Neural cell (in vitro differentiated cells): ENCODE data around the gene KRTAP5-4. TPM values are rescaled to one million over a fixed set of nuclear protein-coding genes. Genes with fewer than 3 reads are reported as not detected.

Experiments used
- H2AFZ ChIP-seq: fragments of 200-600, 300-800 bp; sonication (generic), shearing (Covaris generic); 2 replicates; pipeline ENCODE4 v1.6.0; 2014; ENCODE audit warnings: low read depth, mild to moderate bottlenecking, antibody characterized with exemption, low read length, moderate library complexity
- H3F3A ChIP-seq: fragments of 200-600 bp; shearing (Covaris generic); 2 replicates; pipeline ENCODE4 v1.6.1; 2016; ENCODE audit warnings: mild to moderate bottlenecking, moderate library complexity, mixed read lengths, antibody characterized with exemption, low read length; ENCODE audit not compliant: insufficient read depth, poor library complexity, severe bottlenecking
- H3K27ac ChIP-seq: fragments of 200-600, 300-800 bp; sonication (generic), shearing (Covaris generic); 2 replicates; pipeline ENCODE4 v1.5.1; 2014; ENCODE audit warnings: mild to moderate bottlenecking, low read length, moderate library complexity
- H3K27me3 ChIP-seq: fragments of 300-800, 200-600 bp; sonication (generic), shearing (Covaris generic); 2 replicates; pipeline ENCODE4 v1.6.0; 2014; ENCODE audit warnings: mild to moderate bottlenecking, low read depth, low read length, moderate library complexity; ENCODE audit not compliant: insufficient read depth
- H3K36me3 ChIP-seq: fragments of 300-800, 200-600 bp; sonication (generic), shearing (Covaris generic); 2 replicates; pipeline ENCODE4 v1.5.1; 2014; ENCODE audit warnings: mild to moderate bottlenecking, antibody characterized with exemption, low read length, moderate library complexity; ENCODE audit not compliant: insufficient read depth
- H3K4me2 ChIP-seq: fragments of 300-800, 200-600 bp; sonication (generic), shearing (Covaris generic); 2 replicates; pipeline ENCODE4 v1.6.0; 2014; ENCODE audit warnings: mild to moderate bottlenecking, low read length
- H3K4me3 ChIP-seq: fragments of 300-800, 200-600 bp; sonication (generic), shearing (Covaris generic); 2 replicates; pipeline ENCODE4 v1.5.1; 2014; ENCODE audit warnings: mild to moderate bottlenecking, low read length, moderate library complexity
- H3K79me2 ChIP-seq: fragments of 200-600 bp; shearing (Covaris generic); replicated peaks from 2 replicates; pipeline ENCODE4 v1.6.0; 2014; ENCODE audit warnings: mild to moderate bottlenecking, low read length, moderate library complexity; ENCODE audit not compliant: insufficient read depth
- H3K9ac ChIP-seq: fragments of 300-800, 200-600 bp; sonication (generic), shearing (Covaris generic); 2 replicates; pipeline ENCODE4 v1.6.1; 2016; ENCODE audit warnings: mild to moderate bottlenecking, low read length, mixed read lengths
- H3K9me2 ChIP-seq: fragments of 200-600 bp; shearing (Covaris generic); 2 replicates; pipeline ENCODE4 v1.6.1; 2016; ENCODE audit warnings: mild to moderate bottlenecking, low read length, mixed read lengths; ENCODE audit not compliant: insufficient read depth
- H3K9me3 ChIP-seq: fragments of 200-600, 300-800 bp; sonication (generic), shearing (Covaris generic); 2 replicates; pipeline ENCODE4 v1.6.1; 2016; ENCODE audit warnings: mild to moderate bottlenecking, mixed run types, low read length, moderate library complexity, mixed read lengths
- H4K20me1 ChIP-seq: fragments of 200-600 bp; shearing (Covaris generic); 2 replicates; pipeline ENCODE4 v1.6.1; 2016; ENCODE audit warnings: mild to moderate bottlenecking, mixed run types; ENCODE audit not compliant: insufficient read depth
- CTCF ChIP-seq: fragments of 450-650 bp; IDR thresholded peaks from 2 replicates; pipeline ENCODE4 v1.5.1; 2014; ENCODE audit warnings: antibody characterized with exemption, mild to moderate bottlenecking, moderate library complexity; ENCODE audit not compliant: poor library complexity, severe bottlenecking
- EP300 ChIP-seq: fragments of 450-650 bp; conservative IDR thresholded peaks from 2 replicates; pipeline ENCODE4 v1.6.1; 2014; ENCODE audit warnings: antibody characterized with exemption, mild to moderate bottlenecking, moderate library complexity; ENCODE audit not compliant: poor library complexity, severe bottlenecking
- EZH2 ChIP-seq: fragments of 200-600, 300-800 bp; shearing (Covaris generic), sonication (generic); IDR thresholded peaks from 2 replicates; pipeline ENCODE4 v1.6.1; 2014; ENCODE audit warnings: antibody characterized with exemption, low read length, borderline replicate concordance, mild to moderate bottlenecking; ENCODE audit not compliant: insufficient read depth, poor library complexity, severe bottlenecking
- MXI1 ChIP-seq: fragments of 450-650 bp; conservative IDR thresholded peaks from 2 replicates; pipeline ENCODE4 v1.6.1; 2014; ENCODE audit warnings: antibody characterized with exemption, mild to moderate bottlenecking; ENCODE audit not compliant: poor library complexity, severe bottlenecking
- POLR2AphosphoS5 ChIP-seq: IDR thresholded peaks from 2 replicates; pipeline ENCODE4 v1.6.1; 2012
- RAD21 ChIP-seq: fragments of 450-650 bp; conservative IDR thresholded peaks from 2 replicates; pipeline ENCODE4 v1.6.1; 2014; ENCODE audit warnings: antibody characterized with exemption, mild to moderate bottlenecking, moderate library complexity
- REST ChIP-seq: IDR thresholded peaks from 2 replicates; pipeline ENCODE4 v1.6.1; 2012; ENCODE audit warnings: borderline replicate concordance
- SMC3 ChIP-seq: fragments of 450-650 bp; conservative IDR thresholded peaks from 2 replicates; pipeline ENCODE4 v1.6.1; 2014; ENCODE audit warnings: antibody characterized with exemption, mild to moderate bottlenecking, moderate library complexity; ENCODE audit not compliant: poor library complexity
- TAF1 ChIP-seq: IDR thresholded peaks from 2 replicates; pipeline ENCODE4 v1.6.1; 2012; ENCODE audit warnings: low read depth
- polyA minus RNA-seq: library from RNA; depleted of rRNA, polyadenylated mRNA; stranded (reverse); fragments of >200 nt; gene quantifications from 2 replicates; pipeline ENCODE4 v1.2.3, GENCODE V29; 2014
- polyA plus RNA-seq: library from polyadenylated mRNA; depleted of rRNA; stranded (reverse); fragments of >200 nt; gene quantifications from 2 replicates; pipeline ENCODE4 v1.2.3, GENCODE V29; 2014

KRTAP5-4 gene
- not detected in 2 replicates for polyA plus RNA-seq
- polyA minus RNA-seq, result not detected in 2 replicates

GRCh38 chr11:1622086-1622485 lies at the start of gene KRTAP5-4:
TSS of gene KRTAP5-4 (minus strand) at chr11:1622138. CDS start at chr11:1622093, 45 bp downstream.
- no peak within 1 kb of the TSS for H2AFZ ChIP-seq
- H3K9me2 ChIP-seq, result no peaks in the 10 kb centered on the region
- no peaks in the 10 kb centered on the region for H4K20me1 ChIP-seq
- H3K9ac ChIP-seq, result no peak within 1 kb of the TSS
- no peaks in the 10 kb centered on the region for H3K27me3 ChIP-seq
- H3K36me3 ChIP-seq, result no peaks in the 10 kb centered on the region
- no peak within 1 kb of the TSS for H3K27ac ChIP-seq
- no peak within 1 kb of the TSS for H3K4me3 ChIP-seq
- H3K4me2 ChIP-seq, result no peak within 1 kb of the TSS
- no peaks in the 10 kb centered on the region for H3F3A ChIP-seq
- H3K79me2 ChIP-seq, result no peaks in the 10 kb centered on the region
- TF ChIP-seq SMC3 (no peak), POLR2AphosphoS5 (no peak), EZH2 (no peak), EP300 (no peak), REST (no peak), MXI1 (no peak), RAD21 (no peak), CTCF (no peak), TAF1 (no peak)
- H3K9me3 ChIP-seq, result no peaks in the 10 kb centered on the region

GRCh38 chr11:1671658-1672057 lies 49.7 kb upstream of the KRTAP5-4 start:
- no peaks in the 10 kb centered on the region for H3K9me3 ChIP-seq
- no peak overlapping the region for H3K27ac ChIP-seq
- no peak overlapping the region for H3K4me3 ChIP-seq
- H3F3A ChIP-seq, result no peaks in the 10 kb centered on the region
- TF ChIP-seq MXI1, result no peak
- no peak for TF ChIP-seq RAD21
- no peak for TF ChIP-seq REST
- no peaks in the 10 kb centered on the region for H3K27me3 ChIP-seq
- no peak overlapping the region for H3K4me2 ChIP-seq
- no peaks in the 10 kb centered on the region for H3K9me2 ChIP-seq
- no peaks in the 10 kb centered on the region for H3K79me2 ChIP-seq
- no peak overlapping the region for H2AFZ ChIP-seq
- H3K9ac ChIP-seq, result no peak overlapping the region
- H4K20me1 ChIP-seq, result no peaks in the 10 kb centered on the region
- H3K36me3 ChIP-seq, result no peaks in the 10 kb centered on the region
